Activated CD4-positive, CD25-positive, alpha-beta regulatory T cell treated with anti-CD3 and anti-CD28 coated beads, Interleukin-2, amount 50 U/mL, for 72 hours (primary cell): Measurements from ENCODE around the gene ARHGDIG.
"Not testable (repeated sequence)": the region's sequence is repeated elsewhere in the genome, so short reads cannot be mapped to it uniquely, and the experiment has no call there.

ENCODE experiments used
- DNase-seq: peaks from one replicate; pipeline ENCODE4 v3.0.0; 2021

ARHGDIG gene

GRCh38 chr16:301950-302349 lies 21.6 kb downstream of the ARHGDIG start:
- no peak for DNase-seq

GRCh38 chr16:303760-304505 lies 23.5 kb downstream of the ARHGDIG start:
- no peak for DNase-seq

GRCh38 chr16:305916-306626 lies 25.7 kb downstream of the ARHGDIG start:
- no peak for DNase-seq

- DNase-seq, result no peak
Measured at GRCh38 chr16:306911-307370, 26.6 kb downstream of the ARHGDIG start.

GRCh38 chr16:307691-308312 lies 27.4 kb downstream of the ARHGDIG start:
- DNase-seq, result no peak

- DNase-seq, result no peak
Measured at GRCh38 chr16:309476-309875, 29.1 kb downstream of the ARHGDIG start.

- no peak for DNase-seq
Measured at GRCh38 chr16:311725-312124, 31.3 kb downstream of the ARHGDIG start.

GRCh38 chr16:314351-314750 lies 34.0 kb downstream of the ARHGDIG start:
- no peak for DNase-seq

GRCh38 chr16:314795-315299 lies 34.5 kb downstream of the ARHGDIG start:
- DNase-seq, result no peak

GRCh38 chr16:316741-317464 lies 36.5 kb downstream of the ARHGDIG start:
- DNase-seq, result no peak

GRCh38 chr16:317583-317982 lies 37.2 kb downstream of the ARHGDIG start:
- DNase-seq, result no peak

- no peak for DNase-seq
Measured at GRCh38 chr16:318628-319027, 38.2 kb downstream of the ARHGDIG start.

GRCh38 chr16:320206-320605 lies 39.8 kb downstream of the ARHGDIG start:
- DNase-seq, result no peak

GRCh38 chr16:321532-321931 lies 41.1 kb downstream of the ARHGDIG start:
- no peak for DNase-seq

- DNase-seq, result no peak
Measured at GRCh38 chr16:322476-323143, 42.2 kb downstream of the ARHGDIG start.

- no peak for DNase-seq
Measured at GRCh38 chr16:324201-324450, 43.7 kb downstream of the ARHGDIG start.

- DNase-seq, result peak; percentile 65
Measured at GRCh38 chr16:324451-325334, 44.3 kb downstream of the ARHGDIG start.

- DNase-seq, result no peak
Measured at GRCh38 chr16:325375-326145, 45.2 kb downstream of the ARHGDIG start.

- no peak for DNase-seq
Measured at GRCh38 chr16:330741-331140, 50.4 kb downstream of the ARHGDIG start.

- DNase-seq, result not testable (repeated sequence)
Measured at GRCh38 chr16:331181-331814, 50.9 kb downstream of the ARHGDIG start.
